Non-pigmented ciliary epithelial cell (primary cell): ENCODE data around the gene PRSS3.
"Not testable (repeated sequence)": the region's sequence is repeated elsewhere in the genome, so short reads cannot be mapped to it uniquely, and the experiment has no call there.

Experiments used
- DNase-seq: peaks from one replicate; pipeline ENCODE4 v3.0.0-alpha.2; 2010; ENCODE audit warnings: low read depth

The PRSS3 gene

DNA sequence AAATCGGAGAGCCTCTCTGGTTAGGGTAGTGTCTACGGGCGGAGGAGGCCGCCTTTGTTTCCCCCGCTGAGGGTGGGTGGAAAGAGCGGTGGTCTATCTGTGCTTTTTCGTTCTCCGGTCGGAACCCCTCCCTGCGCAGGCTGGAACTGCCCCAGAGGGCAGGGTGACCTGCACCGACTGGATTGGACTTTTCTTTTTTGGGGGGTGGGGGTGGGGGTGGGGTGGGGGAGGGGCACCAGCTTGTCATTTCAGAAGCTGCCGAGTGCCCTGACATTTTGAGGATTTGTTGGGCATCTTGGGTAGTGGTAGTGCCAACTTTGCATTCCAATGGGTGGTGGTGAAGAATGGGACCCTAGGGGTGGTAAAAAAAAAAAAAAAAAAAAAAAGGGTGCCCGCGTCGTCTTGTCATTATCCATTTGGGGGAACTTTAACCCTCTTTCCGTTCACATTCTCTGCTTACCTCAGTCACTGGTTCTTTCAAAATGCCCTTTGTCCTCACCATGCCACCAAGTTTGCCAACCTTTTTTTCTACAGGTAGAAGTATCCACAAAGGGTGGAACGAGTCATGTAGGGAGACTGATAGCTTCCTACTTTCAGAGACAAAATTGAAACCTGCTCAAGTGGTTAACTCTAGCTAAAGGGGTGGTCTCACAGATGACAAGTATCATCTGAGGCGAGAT lies 22.9 kb downstream of the PRSS3 start:
- no peak for DNase-seq

DNA sequence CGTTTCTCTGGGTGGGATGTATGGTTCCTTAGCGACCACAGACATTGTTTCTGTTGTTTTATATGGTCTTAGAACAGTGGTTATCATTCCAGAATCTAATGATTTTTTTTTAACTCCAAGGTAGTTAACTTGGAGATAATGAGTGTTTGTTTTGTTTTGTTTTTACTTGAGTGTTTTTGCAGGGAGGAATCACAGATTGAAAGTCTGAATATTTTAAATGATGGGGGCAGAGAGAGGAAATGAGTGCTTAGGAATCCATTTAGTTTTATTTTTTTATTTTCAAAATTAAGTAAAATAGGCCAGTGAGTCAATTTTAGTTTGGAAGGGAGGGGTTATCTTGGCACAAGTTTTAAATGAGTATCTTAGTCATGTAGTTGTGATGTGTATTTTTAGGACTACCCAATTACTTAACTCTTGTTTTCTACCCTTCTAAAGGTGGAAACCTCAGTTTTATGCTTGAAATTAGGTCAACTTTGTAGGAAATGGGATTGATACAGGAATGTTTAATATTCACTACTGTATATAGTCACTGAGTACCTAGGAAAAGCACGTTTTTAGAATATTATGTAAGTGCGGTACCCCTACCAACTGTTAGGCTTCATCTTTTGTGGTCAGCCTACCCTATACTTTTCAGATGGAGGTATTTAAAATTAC lies 23.6 kb downstream of the PRSS3 start:
- no peak for DNase-seq

DNA sequence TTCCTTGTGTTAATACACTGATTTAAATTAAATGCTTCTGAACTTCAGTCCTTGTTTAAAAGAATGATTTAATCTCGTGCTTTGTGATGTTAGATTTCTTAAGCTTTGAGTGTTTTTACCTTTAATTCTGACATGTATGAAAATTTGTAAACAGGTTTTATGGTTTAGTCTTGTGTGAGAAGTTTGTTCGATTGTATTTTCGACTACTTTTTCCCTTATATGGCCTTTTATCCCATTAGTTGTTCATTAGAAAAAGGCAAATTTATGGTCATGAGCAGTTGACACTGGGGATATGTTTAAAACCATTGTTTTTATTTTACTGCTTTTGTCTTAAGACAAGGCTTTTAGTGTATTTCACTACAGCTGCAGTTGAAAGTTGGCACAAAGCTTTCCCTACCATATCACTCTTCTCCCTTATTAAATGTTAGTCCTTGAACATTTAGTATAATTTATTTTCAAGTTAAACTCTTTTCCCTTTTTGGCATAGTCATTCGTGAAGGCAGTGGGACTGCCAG lies 24.9 kb downstream of the PRSS3 start:
- no peak for DNase-seq

DNA sequence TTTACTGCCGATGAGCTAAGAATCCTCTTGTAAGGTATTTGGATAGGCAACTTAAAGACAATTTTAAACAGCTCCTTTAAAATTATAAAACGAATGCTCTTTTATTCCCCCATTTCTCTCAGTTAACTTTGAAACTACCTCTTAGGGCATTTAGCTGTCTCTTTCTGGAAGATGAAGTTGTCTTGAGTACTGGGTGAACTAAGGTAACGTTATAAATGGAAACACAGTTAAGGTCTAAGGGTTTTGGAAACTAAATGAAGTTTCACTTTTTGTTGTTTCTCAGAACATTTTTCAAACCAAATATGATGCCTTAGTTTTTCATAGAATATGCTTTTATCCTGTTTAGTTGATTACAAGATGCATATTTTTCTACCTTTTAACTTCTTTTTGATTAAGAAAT lies 28.4 kb downstream of the PRSS3 start:
- DNase-seq = no peak

DNA sequence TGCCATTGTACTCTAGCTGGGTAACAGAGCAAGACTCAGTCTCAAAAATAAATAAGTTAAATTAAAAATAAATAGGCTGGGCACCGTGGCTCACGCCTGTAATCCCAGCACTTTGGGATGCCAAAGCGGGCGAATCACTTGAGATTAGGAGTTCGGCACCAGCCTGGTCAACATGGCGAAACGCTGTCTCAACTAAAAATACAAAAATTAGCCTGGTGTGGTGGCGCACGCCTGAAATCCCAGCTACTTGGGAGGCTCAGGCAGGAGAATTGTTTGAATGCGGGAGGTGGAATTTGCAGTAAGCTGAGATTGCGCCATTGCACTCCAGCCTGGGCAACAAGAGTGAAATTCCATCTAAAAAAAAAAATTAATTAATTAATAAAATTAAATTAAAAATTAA lies 31.9 kb downstream of the PRSS3 start:
- DNase-seq = not testable (repeated sequence)

DNA sequence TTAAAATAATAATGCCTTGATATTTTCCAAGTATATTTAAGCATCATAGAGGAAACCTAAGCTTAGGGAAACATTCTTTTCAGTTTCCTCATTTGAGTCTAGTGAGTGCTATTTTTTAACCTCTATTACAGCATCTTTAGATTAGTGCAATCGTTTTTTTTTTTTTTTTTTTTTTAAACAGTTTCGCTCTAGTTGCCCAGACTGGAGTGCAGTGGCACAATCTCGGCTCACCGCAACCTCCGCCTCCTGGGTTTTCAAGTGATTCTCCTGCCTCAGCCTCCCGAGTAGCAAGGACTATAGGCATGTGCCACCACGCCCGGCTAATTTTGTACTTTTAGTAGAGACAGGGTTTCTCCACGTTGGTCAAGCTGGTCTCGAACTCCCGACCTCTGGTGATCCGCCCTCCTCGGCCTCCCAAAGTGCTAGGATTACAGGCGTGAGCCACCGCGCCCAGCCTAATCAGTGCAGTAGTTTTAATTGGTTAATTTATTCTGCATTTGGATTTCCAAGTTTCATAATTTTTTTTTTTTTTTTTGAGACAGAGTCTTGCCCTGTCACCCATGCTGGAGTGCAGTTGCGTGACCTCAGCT lies 34.4 kb downstream of the PRSS3 start:
- not testable (repeated sequence) for DNase-seq

DNA sequence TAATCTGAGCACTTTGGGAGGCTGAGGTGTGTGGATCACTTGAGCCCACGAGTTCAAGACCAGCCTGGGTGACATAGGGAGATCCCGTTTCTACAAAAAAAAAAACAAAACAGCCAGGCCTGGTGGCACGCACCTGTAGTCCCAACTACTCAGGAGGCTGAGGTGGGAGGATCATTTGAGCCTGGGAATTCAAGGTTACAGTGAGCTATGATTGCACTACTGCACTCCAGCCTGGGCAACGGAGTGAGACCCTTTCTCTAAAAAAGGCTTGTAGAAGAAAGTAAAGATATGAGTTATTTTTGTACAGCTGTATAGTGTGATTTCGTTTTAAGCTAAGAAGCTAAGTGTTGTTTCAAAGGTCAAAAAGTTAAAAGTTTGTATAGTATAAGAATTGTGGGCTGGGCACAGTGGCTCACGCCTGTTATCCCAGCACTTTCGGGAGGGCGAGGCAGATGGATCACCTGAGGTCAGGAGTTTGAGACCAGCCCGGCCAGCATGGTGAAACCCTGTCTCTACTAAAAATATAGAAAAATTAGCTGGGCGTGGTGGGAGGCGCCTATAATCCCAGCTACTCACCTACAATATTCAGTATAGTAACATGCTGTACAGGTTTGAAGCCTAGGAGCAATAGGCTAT lies 40.4 kb downstream of the PRSS3 start:
- no peak for DNase-seq

DNA sequence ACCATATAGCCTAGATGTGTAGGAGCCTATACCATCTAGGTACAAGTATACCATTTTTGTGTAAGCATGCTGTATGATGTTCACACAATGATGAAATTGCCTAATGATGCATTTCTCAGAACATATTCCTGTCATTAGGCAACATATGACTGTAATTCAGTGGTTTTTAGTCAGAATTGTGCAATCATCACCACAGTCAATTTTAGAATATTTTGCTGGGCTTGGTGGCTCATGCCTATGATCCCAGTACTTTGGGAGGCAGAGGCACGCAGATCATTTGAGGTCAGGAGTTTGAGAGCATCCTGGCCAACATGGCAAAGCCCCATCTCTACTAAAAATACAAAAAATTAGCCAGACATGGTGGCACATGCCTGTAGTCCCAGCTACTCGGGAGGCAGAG lies 40.9 kb downstream of the PRSS3 start:
- DNase-seq = not testable (repeated sequence)

DNA sequence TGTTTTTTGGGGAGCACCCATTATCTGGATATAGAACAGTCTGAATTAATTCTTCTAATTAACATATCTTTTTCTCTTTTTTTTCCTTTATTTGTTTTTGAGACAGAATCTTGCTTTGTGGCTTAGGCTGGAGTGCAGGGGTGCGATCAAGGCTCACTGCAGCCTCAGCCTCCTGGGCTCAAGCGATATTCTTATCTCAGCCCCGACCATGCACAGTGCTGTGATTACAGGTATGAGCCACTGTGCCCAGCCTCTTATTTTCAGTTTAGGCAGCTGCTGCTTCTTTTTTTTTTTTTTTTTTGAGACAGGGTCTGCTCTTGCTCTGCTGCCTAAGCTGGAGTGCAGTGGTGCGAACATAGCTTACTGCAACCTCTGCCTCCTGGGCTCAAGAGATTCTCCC lies 41.8 kb downstream of the PRSS3 start:
- DNase-seq = no peak

DNA sequence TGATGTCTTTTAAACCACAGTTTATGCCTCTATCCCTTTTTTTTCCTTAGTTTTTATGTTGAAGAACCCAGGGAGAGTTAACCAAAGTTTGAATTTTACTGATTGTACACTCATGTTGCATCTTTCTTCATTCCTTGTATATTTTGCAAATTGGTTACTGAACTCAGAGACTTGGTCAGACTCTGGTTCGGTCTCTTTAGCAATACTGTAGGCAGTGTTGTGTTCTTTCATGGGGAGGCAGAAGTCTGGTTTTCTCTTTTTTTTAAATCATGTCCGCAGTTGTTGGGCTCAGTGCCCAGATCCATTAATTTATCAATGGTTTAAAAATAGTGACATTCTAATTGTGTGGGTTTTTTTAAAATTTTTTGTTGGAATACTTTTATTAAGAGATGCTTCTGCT lies 45.0 kb downstream of the PRSS3 start:
- DNase-seq = no peak

DNA sequence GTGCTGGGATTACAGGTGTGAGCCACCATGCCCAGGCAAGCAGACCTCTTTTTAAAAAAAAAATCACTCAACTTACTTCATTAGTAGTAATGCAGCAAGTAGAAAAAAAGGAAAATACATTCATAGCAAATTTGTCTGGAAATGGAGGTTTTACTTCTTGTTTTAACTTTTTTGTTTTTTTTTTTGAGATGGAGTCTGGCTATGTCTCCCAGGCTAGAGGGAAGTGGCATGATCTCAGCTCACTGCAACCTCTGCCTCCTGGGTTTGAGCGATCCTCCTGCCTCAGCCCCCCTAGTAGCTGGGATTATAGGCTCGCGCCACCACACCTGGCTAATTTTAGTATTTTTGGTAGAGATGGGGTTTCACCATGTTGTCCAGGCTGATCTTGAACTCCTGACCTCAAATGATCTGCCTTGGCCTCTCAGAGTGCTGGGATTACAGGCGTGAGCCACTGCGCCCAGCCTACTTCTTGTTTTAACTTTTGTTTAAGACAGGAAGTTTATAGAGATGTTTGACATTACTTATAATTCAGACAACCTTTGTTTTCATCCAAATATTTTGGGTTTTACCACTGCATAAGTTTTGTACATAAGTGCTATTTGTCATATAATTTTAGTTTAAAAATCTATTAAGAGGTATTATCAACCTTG lies 48.1 kb downstream of the PRSS3 start:
- no peak for DNase-seq

DNA sequence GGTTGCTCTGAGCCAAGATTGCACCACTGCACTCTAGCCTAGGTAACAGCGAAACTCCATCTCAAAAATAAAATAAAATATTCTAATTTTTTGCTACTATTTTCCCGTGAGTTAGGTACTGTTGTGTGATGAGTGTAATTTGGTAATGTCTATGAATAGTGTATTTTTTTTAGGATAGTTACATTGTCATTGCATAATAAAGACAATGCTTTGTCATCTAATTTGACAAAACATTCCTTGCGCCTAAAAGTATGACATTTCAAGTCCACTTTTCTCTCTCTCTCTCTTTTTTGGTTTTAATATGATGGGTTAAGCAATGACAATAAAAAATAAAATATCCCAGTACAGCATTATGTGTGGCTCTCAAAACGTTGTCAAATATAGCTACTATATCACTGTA lies 50.9 kb downstream of the PRSS3 start:
- no peak for DNase-seq

DNA sequence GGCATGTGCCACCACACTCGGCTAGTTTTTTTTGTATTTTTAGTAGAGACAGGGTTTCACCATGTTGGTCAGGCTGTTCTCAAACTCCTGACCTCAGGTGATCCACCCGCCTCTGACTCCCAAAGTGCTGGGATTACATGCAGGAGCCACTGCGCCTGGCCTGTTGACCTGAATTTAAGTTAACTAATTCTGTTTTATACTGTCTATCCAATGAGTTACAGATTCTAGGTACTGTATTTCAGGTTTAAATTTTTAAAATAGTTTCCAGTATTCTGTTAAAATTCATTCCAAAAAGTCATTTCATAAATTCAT lies 52.5 kb downstream of the PRSS3 start:
- DNase-seq = not testable (repeated sequence)
